Measurements from ENCODE around the gene EPN2. TPM values are rescaled to one million over a fixed set of nuclear protein-coding genes. Genes with fewer than 3 reads are reported as not detected.

The EPN2 gene
- total and polyA plus RNA-seq, 2 experiments from 2014 or later, result 34.0 to 149 TPM

- Mint-ChIP-seq H3K4me1 (peaks cover 29% of the 10 kb centered on the region), H3K9me3 (no peaks in the 10 kb centered on the region)
- H3K36me3 ChIP-seq (ENCODE audit: insufficient read depth), result no peaks in the 10 kb centered on the region; the same call in 1 of the 2 replicates
These were observed 27.1 kb downstream of the EPN2 start for GRCh38 chr17:19264268-19264667.

More at GRCh38 chr17:19264268-19264667, 27.1 kb downstream of the EPN2 start:
- peaks cover 87% of the 10 kb centered on the region for H3K79me2 ChIP-seq (replicated peaks; ENCODE audit: insufficient read depth)
- no peak for TF ChIP-seq ETS1 (IDR thresholded peaks at IDR 0.05)
- TF ChIP-seq EZH2phosphoT487 (IDR thresholded peaks at IDR 0.05; ENCODE audit: unreplicated experiment), result no peak
- no peak for TF ChIP-seq CTCF (conservative IDR thresholded peaks at IDR 0.05; ENCODE audit: low read depth in 2 of 2)
- TF ChIP-seq EZH2 (IDR thresholded peaks at IDR 0.05; ENCODE audit: low read depth, unreplicated experiment), result no peak
- TF ChIP-seq ZNF331 (CRISPR knock-in tag; IDR thresholded peaks at IDR 0.05; ENCODE audit: low read depth), result no peak
- TF ChIP-seq REST (IDR thresholded peaks at IDR 0.05; ENCODE audit: unreplicated experiment), result no peak
- no peak for TF ChIP-seq JUNB (IDR thresholded peaks at IDR 0.05; ENCODE audit: unreplicated experiment)
- no peak for TF ChIP-seq STAT1 (IDR thresholded peaks at IDR 0.05; ENCODE audit: unreplicated experiment)
- no peak for TF ChIP-seq POLR2AphosphoS5 (IDR thresholded peaks at IDR 0.05; ENCODE audit: low read depth)
- TF ChIP-seq CREB1 (CRISPR knock-in tag; IDR thresholded peaks at IDR 0.05; ENCODE audit: low read depth), result no peak
- TF ChIP-seq ZNF114 (CRISPR knock-in tag; IDR thresholded peaks at IDR 0.05), result no peak
- no peak for TF ChIP-seq ZNF462 (CRISPR knock-in tag; IDR thresholded peaks at IDR 0.05)
- TF ChIP-seq NANOG (IDR thresholded peaks at IDR 0.05; ENCODE audit: borderline replicate concordance), result no peak
- Mint-ChIP-seq H3K27me3 (ENCODE audit: insufficient read depth, low read depth, poor library complexity) (peaks cover 3% of the 10 kb centered on the region), H3K27ac (peak overlapping the region; percentile 2; the same call in 1 of the 2 replicates), H3K36me3 (ENCODE audit: low read depth) (no peaks in the 10 kb centered on the region; the same call in 2 of the 3 replicates), H3K4me3 (no peak overlapping the region)
- H3F3A ChIP-seq (replicated peaks; ENCODE audit: low read depth), result 0 out of 2 replicates have a peak, but pooled peaks cover 2% of the 10 kb centered on the region
- H3K27ac ChIP-seq (ENCODE audit: low read depth), result no peak overlapping the region
- H3K4me2 ChIP-seq, result no peak overlapping the region
- ATAC-seq, result peak; percentile 27; the same call in 1 of the 3 replicates
- H3K4me3 ChIP-seq, result no peak overlapping the region
- no peak for DNase-seq (ENCODE audit: low spot score)
- H3K27me3 ChIP-seq (ENCODE audit: insufficient read depth), result no peaks in the 10 kb centered on the region
- H4K20me1 ChIP-seq (replicated peaks; ENCODE audit: insufficient read depth), result peaks cover 63% of the 10 kb centered on the region
- no peaks in the 10 kb centered on the region for H3K9me2 ChIP-seq (ENCODE audit: insufficient read depth)
- peaks cover 10% of the 10 kb centered on the region; the same call in 1 of the 2 replicates for H3K4me1 ChIP-seq (ENCODE audit: insufficient read depth)
- H2AFZ ChIP-seq, result no peak overlapping the region
